ENCODE data around the gene ESRRB. TPM values are rescaled to one million over a fixed set of nuclear protein-coding genes. Genes with fewer than 3 reads are reported as not detected.

The ESRRB gene
- total RNA-seq (1 to 10 TPM; 2.5 to 9.9 (median 4.8) TPM), polyA plus RNA-seq (1 to 10 TPM in 2 of 3 donors, under 1 TPM in 1; 0.17 to 2.1 (median 1.5) TPM)
- long read RNA-seq, donor 1, partial matches to known transcripts: 0 of 1 reads
- long read RNA-seq, donor 1, other reads (novel, unspliced or antisense): 1 of 1 reads
- long read RNA-seq, donor 2, partial matches to known transcripts: 0 of 4 reads
- long read RNA-seq, donor 2, other reads (novel, unspliced or antisense): 1 of 4 reads

GRCh38 chr14:76375947-76376404, at the start of gene ESRRB:
Gene ESRRB, plus strand, starts transcription at chr14:76376137. Its CDS starts 265 bp downstream, at chr14:76376402.
- H3K27me3 ChIP-seq (ENCODE audit: insufficient read depth in 3 of 3, low read length in 2 of 3): peaks cover 0 to 25% (median 17%) of the 10 kb centered on the region in 3 donors
- ATAC-seq: peak in 3 of 4 donors; percentile 36 to 64 (median 53)
- intact Hi-C loops (cut with DNase I): no loop called here

GRCh38 chr14:76326918-76327689, 48.8 kb upstream of the ESRRB start:
- intact Hi-C loops (cut with DNase I): no loop called here
- H3K4me3 ChIP-seq: no peak overlapping the region
- H3K36me3 ChIP-seq (ENCODE audit: insufficient read depth in 1 of 2, low read depth in 1 of 2): no peaks in the 10 kb centered on the region
- no peak overlapping the region for H3K27ac ChIP-seq
- no peaks in the 10 kb centered on the region for H3K27me3 ChIP-seq (ENCODE audit: insufficient read depth in 3 of 3, low read length in 2 of 3)
- no peak for TF ChIP-seq CTCF (IDR thresholded peaks at IDR 0.05)
- peak; percentile 39 to 56 (median 52) for ATAC-seq
- 56 to 62% (median 59%) methylated on average over 11 of the region's 11 CpGs for WGBS, 3 donors
- DNase-seq: no peak
- no peaks in the 10 kb centered on the region for H3K9me3 ChIP-seq
- H3K4me1 ChIP-seq: peaks cover 11% of the 10 kb centered on the region

More at GRCh38 chr14:76375947-76376404, at the start of gene ESRRB:
- Histone ChIP-seq H3K36me3 (ENCODE audit: insufficient read depth in 1 of 2, low read depth in 1 of 2) (no peaks in the 10 kb centered on the region), H3K27ac (no peak within 1 kb of the TSS), H3K4me3 (peak within 1 kb of the TSS; percentile 53), H3K9me3 (no peaks in the 10 kb centered on the region), H3K4me1 (no peaks in the 10 kb centered on the region)
- WGBS, 3 donors: 5 to 8% (median 6%) methylated on average over 28 to 29 of the region's 29 CpGs
- DNase-seq: no peak
- no peak for TF ChIP-seq CTCF (IDR thresholded peaks at IDR 0.05)

GRCh38 chr14:76328457-76329137, 47.3 kb upstream of the ESRRB start:
- TF ChIP-seq CTCF (IDR thresholded peaks at IDR 0.05): no peak
- Histone ChIP-seq H3K4me3 (no peak overlapping the region), H3K4me1 (peaks cover 11% of the 10 kb centered on the region), H3K27me3 (ENCODE audit: insufficient read depth in 3 of 3, low read length in 2 of 3) (no peaks in the 10 kb centered on the region), H3K36me3 (ENCODE audit: insufficient read depth in 1 of 2, low read depth in 1 of 2) (no peaks in the 10 kb centered on the region), H3K27ac (no peak overlapping the region), H3K9me3 (no peaks in the 10 kb centered on the region)
- DNase-seq: no peak
- ATAC-seq: peak in 2 of 4 donors; percentile 33 to 40
- intact Hi-C loops (cut with DNase I): no loop called here
- 59 to 72% (median 69%) methylated on average over 8 of the region's 8 CpGs for WGBS, 3 donors

- 28 to 40% (median 30%) methylated on average over 26 to 27 of the region's 27 CpGs for WGBS, 3 donors
- no peak for TF ChIP-seq CTCF (IDR thresholded peaks at IDR 0.05)
- H3K4me3 ChIP-seq: no peak overlapping the region
- peaks cover 11% of the 10 kb centered on the region for H3K4me1 ChIP-seq
- H3K27ac ChIP-seq: no peak overlapping the region
- intact Hi-C loops (cut with DNase I): no loop called here
- no peaks in the 10 kb centered on the region for H3K9me3 ChIP-seq
- no peaks in the 10 kb centered on the region for H3K27me3 ChIP-seq (ENCODE audit: insufficient read depth in 3 of 3, low read length in 2 of 3)
- DNase-seq (no peak), ATAC-seq (peak in 1 of 4 donors; percentile 35)
- H3K36me3 ChIP-seq (ENCODE audit: insufficient read depth in 1 of 2, low read depth in 1 of 2): no peaks in the 10 kb centered on the region
Measured at GRCh38 chr14:76329154-76329928, 46.6 kb upstream of the ESRRB start.
